GM12891 (cell line): ENCODE results near the gene FRMD6. TPM values are rescaled to one million over a fixed set of nuclear protein-coding genes. Genes with fewer than 3 reads are reported as not detected.

Experiments
- DNase-seq: peaks from one replicate; pipeline ENCODE4 v3.0.0; 2011; ENCODE audit warnings: low spot score; ENCODE audit not compliant: insufficient read length
- FAIRE-seq: peaks from 2 replicates; lab custom pipeline; 2011; peaks lifted over from hg19 to GRCh38; lab: Jason Lieb, UNC
- PAX5 ChIP-seq: IDR thresholded peaks from 2 replicates; pipeline ENCODE4 v1.6.1; 2011; ENCODE audit warnings: low read length, moderate library complexity, mild to moderate bottlenecking; ENCODE audit not compliant: insufficient read depth, severe bottlenecking
- POLR2A ChIP-seq: IDR thresholded peaks from 2 replicates; pipeline ENCODE4 v1.6.1; 2011; ENCODE audit warnings: low read depth, low read length, control low read depth
- POLR2AphosphoS5 ChIP-seq: IDR thresholded peaks from 2 replicates; pipeline ENCODE4 v1.6.1; 2011; ENCODE audit warnings: low read depth, low read length, control low read depth
- POU2F2 ChIP-seq: IDR thresholded peaks from 2 replicates; pipeline ENCODE4 v1.6.1; 2011; ENCODE audit warnings: low read depth, mild to moderate bottlenecking, control low read depth, low read length, moderate library complexity
- SPI1 ChIP-seq: IDR thresholded peaks from 2 replicates; pipeline ENCODE4 v1.6.1; 2011; ENCODE audit warnings: low read depth, low read length, control low read depth
- TAF1 ChIP-seq: IDR thresholded peaks from 2 replicates; pipeline ENCODE4 v1.6.1; 2011; ENCODE audit warnings: low read depth, low read length, control low read depth
- polyA plus RNA-seq: library from polyadenylated mRNA; unstranded; fragments of >200 nt; gene quantifications from one replicate; pipeline ENCODE4 v1.2.1, GENCODE V29; 2012; ENCODE audit warnings: low read depth, missing spikeins, inconsistent platforms; ENCODE audit not compliant: missing spikeins

Gene FRMD6
- 0.15 TPM for polyA plus RNA-seq

- peak; percentile 14; the same call in 1 of the 2 replicates for TF ChIP-seq TAF1
- TF ChIP-seq PAX5 = no peak
- TF ChIP-seq POU2F2 = no peak
- TF ChIP-seq POLR2AphosphoS5 = no peak
- TF ChIP-seq POLR2A = no peak
- FAIRE-seq (peak; percentile 62), DNase-seq (peak; percentile 71)
Measured at GRCh38 chr14:51651388-51652167, at the start of gene FRMD6. Gene FRMD6 (plus strand): TSS chr14:51651910. CDS start chr14:51689837, 37,927 bp downstream.

DNA sequence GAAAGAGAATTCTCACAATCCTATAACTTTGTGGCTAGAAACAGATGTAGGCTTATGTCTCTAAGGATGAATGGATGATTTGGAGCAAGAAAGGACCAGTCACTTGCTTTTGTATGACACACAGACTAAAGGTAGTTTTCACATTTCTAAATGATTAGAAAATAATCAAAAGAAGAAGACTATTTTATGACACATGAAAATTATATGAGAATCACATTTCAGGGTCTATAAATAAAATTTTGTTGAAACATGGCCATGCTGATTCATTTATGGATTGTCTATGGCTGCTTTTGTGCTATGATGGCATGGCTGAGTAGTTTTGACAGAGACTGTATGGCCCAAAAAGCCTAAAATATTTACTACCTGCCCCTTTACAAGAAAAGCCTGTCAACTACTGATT lies 49.4 kb upstream of the FRMD6 start:
- no peak for FAIRE-seq
- no peak for DNase-seq
- TF ChIP-seq TAF1 (no peak), POU2F2 (no peak), PAX5 (no peak), SPI1 (no peak), POLR2AphosphoS5 (no peak), POLR2A (no peak)

GRCh38 chr14:51603495-51603894 lies 48.2 kb upstream of the FRMD6 start:
- no peak for TF ChIP-seq TAF1
- DNase-seq (no peak), FAIRE-seq (no peak)

DNA sequence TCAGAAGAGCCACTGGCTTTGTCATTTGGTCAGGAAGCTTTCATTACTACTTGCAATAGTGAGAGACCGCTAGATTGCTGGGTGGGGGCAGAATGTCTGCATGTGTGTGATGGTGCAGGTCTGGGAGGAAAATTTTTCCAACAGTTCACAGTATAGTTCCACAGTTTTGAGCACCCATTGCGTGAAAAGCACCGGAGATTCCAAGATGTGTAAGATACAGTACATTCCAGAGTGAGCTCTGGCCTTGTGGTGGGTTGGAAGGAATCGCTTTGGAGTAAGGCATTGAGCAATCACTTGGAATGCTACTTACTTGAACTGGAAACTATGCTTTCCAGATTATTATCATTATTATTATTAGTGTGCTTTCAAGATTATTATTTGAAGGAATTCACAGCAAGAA lies 47.6 kb upstream of the FRMD6 start:
- TF ChIP-seq PAX5 (no peak), POU2F2 (no peak), TAF1 (no peak), POLR2A (no peak), SPI1 (no peak), POLR2AphosphoS5 (no peak)
- no peak for FAIRE-seq
- DNase-seq = no peak

GRCh38 chr14:51605575-51605974 lies 46.1 kb upstream of the FRMD6 start:
- no peak for FAIRE-seq
- DNase-seq = no peak
- TF ChIP-seq PAX5 (no peak), TAF1 (no peak), POU2F2 (no peak), POLR2A (no peak), SPI1 (no peak), POLR2AphosphoS5 (no peak)

DNA sequence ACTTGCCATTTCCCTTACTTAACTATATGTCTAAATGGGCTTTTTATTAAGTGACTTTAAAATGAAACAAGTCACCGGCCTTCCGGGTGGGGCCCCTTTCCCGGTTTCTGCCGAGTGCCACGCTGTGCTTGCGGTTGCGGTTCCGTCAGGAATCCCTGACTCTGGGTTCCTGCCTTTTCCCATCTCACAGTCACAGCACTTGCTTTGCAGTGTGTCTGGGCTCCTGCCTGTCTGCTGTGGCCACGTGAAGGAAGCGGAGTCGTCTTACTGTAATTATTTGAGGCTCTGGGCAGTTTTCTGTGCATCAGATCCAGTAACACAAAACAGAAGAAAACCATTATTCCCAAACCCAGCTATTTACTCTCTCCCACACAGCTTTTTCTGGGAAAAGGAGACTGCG lies 44.0 kb upstream of the FRMD6 start:
- FAIRE-seq = no peak
- no peak for TF ChIP-seq POLR2A
- TF ChIP-seq POLR2AphosphoS5 = no peak
- no peak for TF ChIP-seq TAF1
- TF ChIP-seq PAX5 = no peak
- TF ChIP-seq SPI1 = no peak
- no peak for TF ChIP-seq POU2F2
- no peak for DNase-seq

DNA sequence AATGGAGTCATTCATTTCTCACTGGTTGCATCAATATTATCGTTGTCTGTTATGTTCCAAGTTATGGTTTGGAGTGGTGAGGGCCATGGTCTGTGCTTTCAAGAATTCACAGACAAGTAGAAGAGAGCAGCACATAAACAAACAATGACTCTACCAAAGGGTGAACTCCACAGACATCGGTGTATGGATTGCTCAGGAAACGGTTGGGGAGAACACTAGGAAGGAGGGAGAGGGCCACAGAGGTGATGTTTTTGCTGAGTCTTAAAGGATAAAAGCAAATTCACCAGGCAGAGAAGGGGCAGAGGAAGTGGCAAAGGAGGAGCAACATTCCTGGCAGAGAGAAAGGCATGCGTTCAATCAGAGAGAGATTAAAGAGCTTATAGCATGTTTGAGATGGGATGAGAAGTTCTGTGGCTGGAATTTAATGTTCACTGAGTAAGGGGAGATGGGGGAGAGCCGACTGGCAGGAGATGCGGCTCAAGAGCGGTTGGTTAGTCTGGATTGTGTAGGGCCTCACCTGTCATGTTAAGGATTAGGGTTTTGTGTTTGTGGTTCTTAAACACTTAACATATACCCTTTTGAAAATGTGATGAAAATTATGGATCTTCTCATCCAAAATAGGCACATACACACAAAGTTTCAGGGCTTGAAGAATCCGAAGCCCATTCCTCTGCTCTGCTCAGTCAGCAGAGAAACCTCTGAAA lies 42.3 kb upstream of the FRMD6 start:
- TF ChIP-seq POLR2AphosphoS5 (no peak), PAX5 (no peak), TAF1 (no peak), POU2F2 (no peak), POLR2A (no peak), SPI1 (no peak)
- FAIRE-seq (no peak), DNase-seq (no peak)

- FAIRE-seq (no peak), DNase-seq (no peak)
Measured at GRCh38 chr14:51609955-51610283, 41.8 kb upstream of the FRMD6 start.

DNA sequence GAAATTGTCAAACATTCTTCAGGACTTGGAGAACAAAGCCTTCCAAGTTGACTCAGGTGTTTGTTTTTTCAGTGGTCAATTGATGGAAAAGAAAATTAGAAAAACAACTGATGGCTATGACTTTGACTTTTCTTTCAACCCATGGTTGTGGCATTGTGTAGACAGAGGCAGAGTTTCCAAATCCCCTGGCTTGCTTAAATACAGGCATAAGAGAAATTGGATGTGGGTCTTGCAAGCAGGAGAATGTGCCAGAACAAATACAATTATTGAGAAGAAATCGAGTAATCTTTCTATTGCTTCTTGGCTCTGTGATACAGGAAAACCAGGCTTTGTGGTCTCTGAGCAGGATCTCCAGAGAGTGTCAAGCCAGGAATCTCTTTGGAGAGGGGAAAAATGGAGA lies 40.9 kb upstream of the FRMD6 start:
- DNase-seq (no peak), FAIRE-seq (no peak)
- no peak for TF ChIP-seq TAF1
- TF ChIP-seq PAX5 = no peak
- no peak for TF ChIP-seq POLR2A

More at GRCh38 chr14:51609955-51610283, 41.8 kb upstream of the FRMD6 start:
- TF ChIP-seq SPI1 (no peak), POLR2AphosphoS5 (no peak), PAX5 (no peak), POLR2A (no peak), POU2F2 (no peak), TAF1 (no peak)

DNA sequence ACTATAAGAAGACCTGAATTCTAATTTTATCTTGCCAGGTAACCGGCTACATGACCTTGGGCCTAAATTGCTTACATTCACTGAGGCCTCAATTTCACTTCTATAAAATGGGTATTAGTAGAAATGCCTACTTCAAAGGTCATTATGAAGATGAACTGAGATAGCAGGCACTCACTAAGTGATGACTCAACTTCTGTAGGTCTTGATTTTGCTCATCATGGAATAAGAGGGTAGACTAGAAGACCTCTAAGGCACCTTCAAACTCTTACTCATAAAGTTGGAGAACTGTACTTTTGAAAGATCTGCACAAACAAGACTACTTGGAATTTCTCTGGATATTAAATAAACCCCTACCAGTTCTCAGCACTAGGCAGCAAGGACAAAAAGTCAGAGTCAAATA lies 39.3 kb upstream of the FRMD6 start:
- FAIRE-seq (no peak), DNase-seq (no peak)
- no peak for TF ChIP-seq POU2F2
- no peak for TF ChIP-seq TAF1
- TF ChIP-seq SPI1 = no peak
- no peak for TF ChIP-seq PAX5
